NCI-H2107 (cell line): Measurements from ENCODE around the gene CAPN5.
"Not testable (repeated sequence)": the region's sequence is repeated elsewhere in the genome, so short reads cannot be mapped to it uniquely, and the experiment has no call there.

ENCODE experiments used
- DNase-seq: peaks from one replicate; lab custom pipeline; 2025; lab: John Stamatoyannopoulos, UW

The CAPN5 gene

GRCh38 chr11:77042111-77042726, 24.6 kb upstream of the CAPN5 start:
- no peak for DNase-seq

DNA sequence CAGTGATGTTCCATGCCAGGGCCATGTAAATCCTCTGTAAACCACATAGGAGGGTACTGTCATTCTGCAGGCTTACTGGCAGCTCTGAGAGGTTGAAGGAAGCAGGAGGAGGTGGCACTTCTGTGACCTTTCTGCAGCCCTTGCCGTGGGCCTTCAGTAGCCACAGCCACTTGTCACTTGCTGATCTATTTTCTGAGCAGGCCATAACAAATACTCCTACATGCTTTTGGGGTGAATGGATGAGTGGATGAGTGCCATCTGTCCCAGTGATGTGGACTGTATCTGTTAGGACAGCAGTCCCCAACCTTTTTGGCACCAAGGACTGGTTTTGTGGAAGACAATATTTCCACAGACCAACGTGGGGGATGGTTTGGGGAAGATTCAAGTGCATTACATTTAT, 22.4 kb upstream of the CAPN5 start:
- DNase-seq = no peak

DNA sequence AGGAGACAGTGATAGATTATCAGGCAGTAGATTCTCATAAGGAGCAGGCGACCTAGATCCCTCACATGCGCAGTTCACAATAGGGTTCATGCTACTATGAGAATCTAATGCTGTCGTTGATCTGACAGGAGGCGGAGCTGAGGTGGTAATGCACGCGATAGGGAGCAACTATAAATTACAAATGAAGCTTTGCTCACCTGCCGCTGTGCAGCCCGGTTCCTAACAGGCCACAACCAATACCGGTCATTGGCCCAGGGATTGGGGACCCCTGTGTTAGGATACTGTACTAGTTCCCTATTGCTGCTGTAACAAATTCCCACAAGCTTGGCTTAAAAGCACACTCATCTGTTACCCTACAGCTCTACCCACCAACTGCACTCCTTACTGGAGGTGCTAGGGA, 21.9 kb upstream of the CAPN5 start:
- no peak for DNase-seq

DNA sequence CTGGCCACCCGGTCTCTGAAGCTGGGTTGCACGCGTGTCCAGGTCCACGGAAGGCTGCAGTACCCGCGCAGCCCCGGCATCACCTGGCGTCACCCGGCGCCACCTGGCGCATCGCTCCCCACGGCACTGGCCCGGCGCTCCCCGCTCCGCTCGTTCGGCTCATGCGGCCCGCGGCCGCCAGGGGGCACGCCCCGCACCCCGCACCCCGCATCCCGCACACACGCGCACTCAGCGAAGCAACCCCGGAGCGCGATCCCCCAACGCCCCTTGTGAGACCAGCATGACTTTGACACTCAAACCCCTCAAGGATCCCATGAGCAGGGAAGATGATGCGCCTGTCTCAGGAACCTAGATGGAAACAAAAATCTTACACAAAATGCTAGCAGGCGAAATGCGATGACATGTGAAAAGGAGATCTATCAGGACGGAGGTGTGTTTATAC, 20.7 kb upstream of the CAPN5 start:
- DNase-seq = peak; percentile 13

GRCh38 chr11:77047007-77047927, 19.5 kb upstream of the CAPN5 start:
- DNase-seq = peak; percentile 66

DNA sequence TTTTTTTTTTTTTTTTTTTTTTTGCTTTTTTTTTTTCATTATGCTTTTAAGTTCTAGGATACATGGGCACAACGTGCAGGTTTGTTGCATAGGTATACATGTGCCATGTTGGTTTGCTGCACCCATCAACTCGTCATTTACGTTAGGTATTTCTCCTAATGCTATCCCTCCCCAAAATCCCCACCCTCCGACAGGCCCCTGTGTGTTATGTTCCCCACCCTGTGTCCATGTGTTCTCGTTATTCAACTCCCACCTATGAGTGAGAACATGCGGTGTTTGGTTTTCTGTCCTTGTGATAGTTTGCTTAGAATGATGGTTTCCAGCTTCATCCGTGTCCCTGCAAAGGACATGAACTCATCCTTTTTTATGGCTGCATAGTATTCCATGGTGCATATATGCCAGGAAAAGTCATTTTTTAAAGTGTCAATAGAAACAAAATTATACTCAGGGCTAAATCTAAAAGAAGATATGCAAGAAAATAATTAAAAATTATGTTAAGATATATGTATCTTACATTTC, 18.8 kb upstream of the CAPN5 start:
- not testable (repeated sequence) for DNase-seq

GRCh38 chr11:77049026-77049425, 17.7 kb upstream of the CAPN5 start:
- no peak for DNase-seq

GRCh38 chr11:77051511-77051910, 15.3 kb upstream of the CAPN5 start:
- no peak for DNase-seq

DNA sequence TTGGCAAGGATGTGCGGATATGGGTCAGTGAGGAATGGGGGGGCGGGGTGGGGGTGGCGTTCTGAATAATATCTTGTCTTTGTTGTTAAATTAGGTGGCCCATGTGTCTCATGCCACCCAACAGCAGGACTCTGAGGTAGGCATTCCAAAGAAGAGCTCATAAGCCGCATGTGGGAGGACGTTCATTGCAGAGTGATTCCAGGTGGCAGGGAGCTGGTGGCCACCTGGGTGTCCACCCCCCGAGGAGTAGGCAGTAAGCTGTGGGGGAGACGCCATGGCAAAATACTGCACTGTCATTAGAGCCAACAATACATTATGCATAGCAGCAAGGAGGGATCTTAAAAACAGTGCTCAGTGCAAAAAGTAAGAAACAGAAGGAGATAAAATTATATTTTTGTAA, 14.3 kb upstream of the CAPN5 start:
- no peak for DNase-seq

- no peak for DNase-seq
These were observed 13.4 kb upstream of the CAPN5 start for GRCh38 chr11:77053217-77054015.

DNA sequence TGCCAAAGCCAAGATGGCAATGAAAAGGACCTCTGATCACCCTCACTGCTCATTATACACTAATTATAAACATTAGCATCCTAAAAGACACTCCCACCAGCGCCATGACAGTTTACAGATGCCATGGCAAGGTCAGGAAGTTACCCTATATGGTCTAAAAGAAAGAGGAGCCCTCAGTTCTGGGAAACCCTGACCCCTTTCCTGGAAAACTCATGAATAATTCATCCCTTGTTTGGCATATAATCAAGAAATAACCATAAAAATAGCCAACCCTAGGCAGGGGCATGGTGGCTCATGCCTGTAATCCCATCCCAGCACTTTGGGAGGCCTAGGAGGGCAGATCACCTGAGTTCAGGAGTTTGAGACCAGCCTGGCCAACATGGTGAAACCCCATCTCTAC, 12.7 kb upstream of the CAPN5 start:
- DNase-seq = no peak

DNA sequence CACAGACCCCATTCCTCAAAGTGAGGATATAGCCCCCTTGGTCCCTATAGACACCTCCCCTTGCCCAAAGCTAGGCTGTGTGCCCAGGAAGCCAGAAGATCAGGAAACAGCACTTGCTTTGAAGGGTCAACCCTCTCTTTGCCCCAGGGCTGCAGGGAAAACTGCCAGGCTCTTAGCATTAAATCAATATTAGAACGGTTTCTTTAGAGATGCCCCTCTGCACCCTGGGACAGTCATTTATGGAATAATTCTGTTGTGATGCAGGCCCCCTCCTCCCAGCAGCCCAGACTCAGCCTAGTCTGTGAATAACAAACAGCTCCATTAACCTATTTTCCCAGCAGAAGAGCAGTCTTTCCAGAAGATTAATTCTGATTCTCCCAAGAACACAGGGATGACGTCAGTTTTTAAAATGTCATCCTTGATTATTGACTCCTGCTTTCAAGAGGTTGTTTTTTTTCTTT, 11.6 kb upstream of the CAPN5 start:
- no peak for DNase-seq

DNA sequence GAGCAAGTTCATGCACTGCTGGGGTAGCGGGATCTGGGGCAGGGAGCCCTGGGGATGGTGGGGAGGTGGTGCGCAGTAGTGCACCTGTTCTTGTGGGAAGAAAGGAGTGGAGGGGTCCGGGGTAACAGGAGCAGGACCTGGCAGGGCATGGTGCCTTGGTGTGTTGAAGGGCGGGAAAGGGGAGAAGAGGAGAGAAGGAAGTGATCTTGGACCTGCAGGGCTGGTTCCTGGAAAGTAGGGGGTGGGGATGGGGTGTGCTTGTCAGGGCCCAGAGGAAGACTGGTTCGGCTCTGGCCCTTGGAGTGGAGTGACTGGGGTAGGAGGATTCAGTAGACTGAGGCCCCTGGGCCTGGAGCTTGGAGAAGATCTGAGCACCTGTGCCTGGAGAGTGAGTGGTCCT, 10.9 kb upstream of the CAPN5 start:
- no peak for DNase-seq

- no peak for DNase-seq
These were observed 9.9 kb upstream of the CAPN5 start for GRCh38 chr11:77056814-77057402.

DNA sequence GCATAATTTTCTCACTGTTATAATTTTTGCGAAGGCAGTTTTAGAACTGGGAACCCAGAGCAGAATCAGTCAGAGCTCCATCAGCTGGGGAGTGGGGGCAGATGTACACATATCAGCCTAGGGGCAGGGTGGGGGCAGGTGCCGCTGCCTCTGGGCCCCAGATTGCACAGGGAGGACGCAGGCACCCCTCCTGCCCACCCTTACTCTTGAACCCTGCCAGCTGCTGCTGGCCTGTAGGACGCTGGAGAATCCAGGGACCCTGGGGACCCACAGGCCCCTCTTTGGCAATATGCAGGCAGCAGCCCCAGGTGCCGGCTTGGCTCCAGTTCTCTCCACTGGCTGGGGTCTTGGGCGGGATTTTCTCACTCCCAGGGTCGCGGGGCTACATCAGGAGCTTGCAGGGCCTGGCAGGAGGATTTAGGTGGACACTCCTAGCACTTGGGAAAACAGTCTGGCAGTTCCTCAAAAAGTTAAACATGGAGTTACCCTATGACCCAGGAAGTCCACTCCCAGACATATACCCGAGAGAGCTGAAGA, 8.8 kb upstream of the CAPN5 start:
- DNase-seq = no peak

DNA sequence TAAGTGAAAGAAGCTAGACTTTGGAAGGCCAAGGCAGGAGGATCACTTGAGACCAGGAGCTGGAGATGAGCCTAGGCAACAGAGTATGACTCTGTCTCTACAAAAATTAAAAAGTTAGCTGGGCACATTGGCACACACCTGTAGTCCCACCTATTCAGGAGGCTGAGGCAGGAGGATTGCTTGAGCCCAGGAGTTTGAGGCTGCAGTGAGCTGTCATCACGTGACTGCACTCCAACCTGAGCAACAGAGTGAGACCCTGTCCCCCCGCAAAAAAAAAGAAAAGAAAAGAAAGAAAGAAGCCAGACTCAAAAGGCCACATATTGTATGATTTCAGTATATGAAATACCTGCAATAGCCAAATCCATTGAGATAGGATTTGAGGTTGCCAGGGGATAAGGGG, 7.9 kb upstream of the CAPN5 start:
- no peak for DNase-seq

- DNase-seq = no peak
These were observed 7.0 kb upstream of the CAPN5 start for GRCh38 chr11:77059806-77060205.

- no peak for DNase-seq
These were observed 6.5 kb upstream of the CAPN5 start for GRCh38 chr11:77060234-77060633.

GRCh38 chr11:77061258-77061657, 5.5 kb upstream of the CAPN5 start:
- not testable (repeated sequence) for DNase-seq

DNA sequence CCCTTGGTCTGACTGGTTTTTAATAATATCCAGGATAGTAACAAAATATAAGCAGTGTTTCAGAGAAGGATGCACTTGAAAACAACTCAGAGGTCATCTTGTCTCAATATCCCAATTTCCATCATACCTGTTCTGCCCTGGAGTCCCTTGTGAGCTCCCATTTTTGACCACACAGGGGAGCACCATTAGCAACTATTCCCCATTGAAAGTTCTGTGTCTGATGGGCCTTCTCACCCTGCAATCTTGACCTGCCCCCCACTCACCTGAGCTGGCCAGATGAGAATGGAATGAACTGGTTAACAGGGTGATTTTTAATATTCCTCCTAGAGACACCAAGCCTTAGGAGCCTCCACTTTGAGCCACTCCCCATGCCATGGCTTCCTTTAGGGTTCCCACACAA, 3.8 kb upstream of the CAPN5 start:
- DNase-seq = no peak

- no peak for DNase-seq
These were observed 3.4 kb upstream of the CAPN5 start for GRCh38 chr11:77063407-77063806.

GRCh38 chr11:77063861-77064260, 2.9 kb upstream of the CAPN5 start:
- no peak for DNase-seq
